Hematopoietic multipotent progenitor cell treated with erythropoietin and hydrocortisone succinate and interleukin-3 and kit ligand, for 4 days (in vitro differentiated cells): Measurements from ENCODE around the gene MPC1.
A peak's percentile ranks its signal among the peaks of the same experiment; 100 is the strongest.
"Not testable (repeated sequence)": the region's sequence is repeated elsewhere in the genome, so short reads cannot be mapped to it uniquely, and the experiment has no call there.

Experiments
- DNase-seq: peaks from one replicate; pipeline ENCODE4 v3.0.0-alpha.2; 2015

Gene MPC1

GRCh38 chr6:166405386-166405785 is 22.6 kb upstream of the MPC1 start:
- no peak for DNase-seq

- DNase-seq: no peak
These were observed 20.0 kb upstream of the MPC1 start for GRCh38 chr6:166402582-166403277.

DNA sequence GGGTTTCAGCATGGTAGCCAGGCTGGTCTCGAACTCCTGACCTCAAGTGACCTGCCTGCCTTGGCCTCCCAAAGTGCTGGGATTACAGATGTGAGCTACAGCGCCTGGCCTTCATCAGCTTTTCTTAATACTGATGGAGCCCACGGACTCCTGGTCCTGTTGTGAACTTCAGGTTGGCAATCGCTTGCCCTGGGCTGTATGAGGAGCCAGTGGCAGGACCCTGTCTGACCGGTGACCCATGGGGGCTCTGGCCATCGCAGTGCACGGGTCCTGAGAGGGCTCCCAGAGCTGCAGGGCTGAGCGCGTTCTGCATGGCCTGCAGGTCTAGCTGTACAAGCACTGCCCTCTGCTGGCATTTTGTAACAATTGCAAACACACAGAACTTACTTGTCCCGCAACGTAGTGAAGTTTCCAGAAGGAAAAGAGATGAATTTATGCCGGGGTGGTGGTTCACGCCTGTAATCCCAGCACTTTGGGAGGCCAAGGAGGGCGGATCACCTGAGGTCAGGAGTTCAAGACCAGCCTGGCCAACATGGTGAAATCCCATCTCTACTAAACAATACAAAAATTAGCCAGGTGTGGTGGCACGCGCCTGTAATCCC is 18.0 kb upstream of the MPC1 start:
- peak; percentile 86 for DNase-seq

GRCh38 chr6:166400181-166400580 is 17.4 kb upstream of the MPC1 start:
- no peak for DNase-seq

DNA sequence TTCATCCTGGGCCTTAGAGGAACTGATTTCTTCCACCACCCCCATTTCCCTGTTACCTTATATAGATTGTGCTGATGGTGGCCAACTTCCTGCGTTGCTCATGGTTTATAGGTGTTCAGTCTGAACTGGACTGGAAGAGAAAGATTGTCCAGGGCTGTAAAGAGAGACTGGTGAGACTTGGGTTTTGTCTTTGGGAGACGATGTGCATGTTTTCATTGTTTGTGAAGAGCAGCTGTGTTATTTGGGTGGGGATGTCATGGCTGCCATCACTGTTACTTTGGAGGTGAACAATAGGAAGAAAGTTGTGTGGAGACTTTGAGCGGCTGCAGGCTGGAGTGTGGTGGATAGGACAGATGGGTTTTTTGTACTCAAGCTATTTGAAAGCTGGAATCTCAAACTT is 15.6 kb upstream of the MPC1 start:
- DNase-seq: no peak

GRCh38 chr6:166397849-166398248 is 15.1 kb upstream of the MPC1 start:
- no peak for DNase-seq

GRCh38 chr6:166395778-166396177 is 13.0 kb upstream of the MPC1 start:
- DNase-seq: no peak

GRCh38 chr6:166395351-166395750 is 12.6 kb upstream of the MPC1 start:
- no peak for DNase-seq

- DNase-seq: no peak
These were observed 11.5 kb upstream of the MPC1 start for GRCh38 chr6:166394036-166394892.

DNA sequence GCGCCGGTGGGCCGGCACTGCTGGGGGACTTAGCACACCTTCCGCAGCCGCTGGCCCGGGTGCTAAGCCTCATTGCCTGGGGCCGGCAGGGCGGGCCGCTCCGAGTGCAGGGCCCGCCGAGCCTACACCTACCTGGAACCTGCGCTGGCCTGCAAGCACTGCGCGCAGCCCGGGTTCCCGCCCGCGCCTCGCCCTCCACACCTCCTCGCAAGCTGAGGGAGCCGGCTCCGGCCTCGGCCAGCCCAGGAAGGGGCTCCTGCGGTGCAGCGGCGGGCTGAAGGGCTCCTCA is 10.7 kb upstream of the MPC1 start:
- no peak for DNase-seq

DNA sequence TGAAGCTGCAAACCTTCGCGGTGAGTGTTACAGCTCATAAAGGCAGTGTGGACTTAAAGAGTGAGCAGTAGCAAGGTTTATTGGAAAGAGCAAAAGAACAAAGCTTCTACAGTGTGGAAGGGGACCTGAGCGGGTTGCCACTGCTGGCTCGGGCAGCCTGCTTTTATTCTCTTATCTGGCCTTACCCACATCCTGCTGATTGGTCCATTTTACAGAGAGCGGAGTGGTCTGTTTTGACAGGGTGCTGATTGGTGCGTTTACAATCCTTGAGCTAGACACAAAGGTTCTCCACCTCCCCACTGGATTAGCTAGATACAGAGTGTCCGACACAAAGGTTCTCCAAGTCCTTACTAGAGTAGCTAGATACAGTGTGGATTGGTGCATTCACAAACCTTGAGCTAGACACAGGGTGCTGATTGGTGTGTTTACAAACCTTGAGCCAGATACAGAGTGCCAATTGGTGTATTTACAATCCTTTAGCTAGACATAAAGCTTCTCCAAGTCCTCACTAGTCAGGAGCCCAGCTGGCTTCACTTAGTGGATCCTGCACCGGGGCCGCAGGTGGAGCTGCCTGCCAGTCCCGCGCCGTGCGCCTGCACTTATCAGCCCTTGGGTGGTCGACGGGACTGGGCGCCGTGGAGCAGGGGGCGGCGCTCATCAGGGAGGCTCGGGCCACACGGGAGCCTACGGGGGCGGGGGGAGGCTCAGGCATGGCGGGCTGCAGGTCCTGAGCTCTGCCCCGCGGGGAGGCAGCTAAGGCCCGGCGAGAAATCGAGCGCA is 10.2 kb upstream of the MPC1 start:
- DNase-seq: not testable (repeated sequence)

DNA sequence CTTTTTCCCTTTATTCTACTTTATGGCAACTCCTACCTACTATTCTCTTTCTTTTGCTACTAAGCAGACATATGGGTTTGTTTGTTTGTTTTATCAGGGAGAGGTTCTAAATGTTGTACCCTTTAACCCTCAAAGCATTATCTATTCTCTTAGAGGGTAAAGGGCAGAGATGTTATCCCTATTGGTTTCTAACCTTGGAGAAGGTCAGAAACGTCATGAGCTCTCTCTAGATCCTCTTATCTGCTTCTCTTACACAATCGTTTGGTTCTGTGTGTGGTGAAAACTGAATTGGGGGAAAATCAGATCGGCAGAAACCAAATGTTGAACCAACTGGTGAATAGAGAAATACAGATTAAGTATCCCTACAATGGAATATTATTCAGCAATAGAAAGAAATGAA is 6.4 kb upstream of the MPC1 start:
- peak; percentile 52 for DNase-seq

- no peak for DNase-seq
These were observed 5.7 kb upstream of the MPC1 start for GRCh38 chr6:166388290-166389004.

DNA sequence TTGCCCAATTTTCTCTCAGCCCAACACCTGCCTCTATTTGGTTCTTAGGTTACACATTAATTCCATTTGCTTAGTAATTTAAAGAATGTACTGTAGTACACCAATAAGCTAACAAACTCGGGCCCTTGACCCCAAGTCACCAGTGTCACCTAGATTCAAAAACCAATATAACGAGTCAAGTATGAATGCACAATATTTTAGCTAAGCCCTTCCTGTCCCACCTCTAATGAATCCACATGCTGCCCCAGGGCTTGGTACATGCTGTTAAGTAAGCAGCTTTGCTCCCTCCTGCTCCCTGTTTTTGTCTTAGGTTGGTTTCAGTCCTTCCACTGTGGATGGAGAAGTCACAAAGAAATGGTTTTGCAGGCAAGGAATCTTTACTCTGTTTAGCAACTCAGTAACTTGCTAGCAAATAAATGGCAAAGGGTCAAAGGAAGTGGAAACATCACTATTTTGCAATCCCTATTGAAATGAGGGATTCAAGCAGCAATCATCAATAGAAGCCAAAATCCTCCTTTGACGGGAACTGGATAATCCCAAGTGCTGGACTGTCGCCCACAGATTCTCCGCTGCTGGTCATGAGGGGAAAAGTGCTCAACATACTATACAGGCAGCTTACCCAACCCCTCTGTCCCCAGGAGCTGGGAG is 5.0 kb upstream of the MPC1 start:
- DNase-seq: no peak

DNA sequence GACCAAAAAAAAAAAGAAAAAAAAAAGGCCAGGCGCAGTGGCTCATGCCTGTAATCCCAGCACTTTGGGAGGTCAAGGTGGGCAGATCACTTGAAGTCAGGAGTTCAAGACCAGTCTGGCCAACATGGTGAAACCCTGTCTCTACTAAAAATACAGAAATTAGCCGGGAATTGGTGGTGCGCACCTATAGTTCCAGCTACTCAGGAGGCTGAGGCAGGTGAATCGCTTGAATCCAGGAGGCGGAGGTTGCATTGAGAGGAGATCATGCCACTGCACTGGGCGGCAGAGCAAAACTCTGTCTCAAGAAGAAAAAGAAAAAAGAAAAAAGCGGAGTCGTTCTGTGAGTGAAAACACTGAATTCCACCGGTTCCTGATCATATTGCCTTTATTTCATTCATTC is 4.4 kb upstream of the MPC1 start:
- DNase-seq: not testable (repeated sequence)

- no peak for DNase-seq
These were observed 3.4 kb upstream of the MPC1 start for GRCh38 chr6:166386111-166386510.

DNA sequence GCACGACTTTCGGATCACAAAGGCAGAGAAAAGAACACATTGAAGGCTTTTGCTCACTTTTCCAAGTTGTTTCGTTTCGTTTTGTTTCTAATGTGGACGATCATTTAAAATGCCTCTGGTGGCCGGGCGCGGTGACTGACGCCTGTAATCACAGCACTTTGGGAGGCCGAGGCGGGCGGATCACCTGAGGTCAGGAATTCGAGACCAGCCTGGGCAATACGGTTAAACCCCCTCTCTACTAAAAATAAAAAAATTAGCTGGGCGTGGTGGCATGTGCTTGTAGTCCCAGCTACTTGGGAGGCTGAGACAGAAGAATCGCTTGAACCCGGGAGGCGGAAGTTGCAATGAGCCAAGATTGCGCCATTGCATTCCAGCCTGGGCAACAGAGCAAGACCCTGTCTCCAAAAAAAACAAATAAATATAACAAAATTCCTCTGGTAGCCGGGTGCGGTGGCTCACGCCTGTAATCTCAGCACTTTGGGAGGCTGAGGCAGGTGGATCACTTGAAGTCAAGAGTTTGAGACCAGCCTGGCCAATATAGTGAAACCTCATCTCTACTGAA is 1.1 kb upstream of the MPC1 start:
- DNase-seq: not testable (repeated sequence)

GRCh38 chr6:166382500-166382932 is 224 bp downstream of the MPC1 start:
- no peak for DNase-seq

DNA sequence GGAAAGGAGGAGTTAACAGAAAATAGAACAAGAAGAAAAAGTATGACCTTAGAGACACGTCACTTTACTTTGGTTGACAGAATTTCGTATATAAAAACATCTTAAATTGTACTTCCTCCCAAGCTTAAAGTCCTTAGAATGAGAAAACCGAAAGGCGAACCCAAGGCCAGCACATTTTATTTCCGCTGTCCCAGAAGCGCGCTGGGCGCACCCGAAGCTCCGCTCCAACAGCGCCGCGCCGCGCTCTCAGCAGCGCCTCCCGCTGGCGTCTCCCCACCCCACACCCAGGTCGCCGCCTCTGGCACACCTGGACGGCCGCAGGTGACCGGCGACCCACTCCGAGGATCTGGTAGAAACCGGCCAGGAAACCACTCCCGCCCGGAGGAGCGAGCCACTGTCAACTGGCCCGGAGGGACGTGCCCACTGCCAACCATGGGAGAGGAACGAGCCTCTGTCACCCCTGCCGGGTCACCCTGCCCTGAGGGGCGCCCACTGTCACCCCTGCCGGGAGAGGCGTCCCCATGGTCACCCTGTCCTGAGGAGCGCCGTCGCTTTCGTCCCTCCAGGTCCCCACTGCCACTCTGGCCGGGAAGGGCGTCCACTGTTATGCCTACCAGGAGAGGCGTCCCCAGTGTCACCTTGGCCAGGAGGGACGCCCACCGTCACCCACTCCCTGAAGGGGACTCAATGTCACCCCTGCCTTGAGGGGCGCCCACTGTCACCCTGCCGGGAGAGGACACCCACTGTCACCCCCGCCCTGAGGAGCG is 824 bp downstream of the MPC1 start:
- DNase-seq: peak; percentile 81

DNA sequence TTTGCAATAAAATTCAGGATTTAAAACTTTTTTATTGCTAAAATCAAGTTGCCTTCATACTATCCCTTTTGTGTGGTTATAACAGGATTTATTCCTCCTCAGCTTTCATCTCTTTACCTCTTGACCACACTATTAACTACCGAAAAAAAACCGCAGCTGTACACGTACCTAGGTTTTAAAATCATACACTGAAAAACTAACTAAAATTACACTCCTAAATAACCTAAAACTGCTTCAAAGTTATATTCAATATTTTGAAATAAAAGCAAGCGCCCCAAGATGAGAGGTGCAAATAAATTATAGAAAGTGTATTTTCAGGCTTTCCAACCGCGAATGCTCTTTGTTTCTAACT is 1.4 kb downstream of the MPC1 start:
- no peak for DNase-seq

DNA sequence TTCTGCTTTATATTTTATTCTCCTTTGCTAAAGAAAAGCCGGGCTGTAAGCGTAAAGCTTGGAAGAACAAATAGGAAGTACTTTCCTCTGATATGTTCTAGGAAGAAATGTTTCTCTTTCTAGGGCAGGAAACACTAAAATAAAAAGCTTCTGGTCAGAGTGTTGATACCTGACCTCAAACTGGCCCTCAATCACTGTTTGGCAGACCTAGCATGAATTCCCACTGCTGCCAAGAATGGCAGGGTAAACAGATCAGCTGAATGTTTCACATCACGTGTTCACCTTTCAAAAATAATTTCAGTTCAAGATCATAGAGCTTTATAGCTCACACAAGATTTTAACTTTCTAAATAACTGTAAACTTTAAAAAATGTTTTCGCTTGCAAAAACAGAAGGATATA is 2.9 kb downstream of the MPC1 start:
- DNase-seq: no peak
